GM23338 (cell line): ENCODE measurements around the gene TNS1. TPM values are rescaled to one million over a fixed set of nuclear protein-coding genes. Genes with fewer than 3 reads are reported as not detected.
A peak's percentile ranks its signal among the peaks of the same experiment; 100 is the strongest.

Experiments used
- ATAC-seq: fragments of 200-7000 bp; cut with Tn5 transposase; 3 replicates; pipeline ENCODE4 v1.9.1; 2020
- DNase-seq: peaks from one replicate; pipeline ENCODE4 v3.0.0-alpha.2; 2015; ENCODE audit warnings: low spot score
- H2AFZ ChIP-seq: fragments of 200-600 bp; sonication (generic); 2 replicates; pipeline ENCODE4 v1.8.0; 2016; ENCODE audit warnings: antibody characterized with exemption, mild to moderate bottlenecking, moderate library complexity
- H3F3A ChIP-seq: fragments of 200-600 bp; sonication (generic); replicated peaks from 2 replicates; pipeline ENCODE4 v1.8.0; 2017; ENCODE audit warnings: antibody characterized with exemption, mixed run types, low read depth
- H3K27ac ChIP-seq: fragments of 200-600 bp; sonication (generic); 2 replicates; pipeline ENCODE4 v1.6.1; 2016; ENCODE audit warnings: low read depth
- H3K27me3 ChIP-seq: fragments of 200-600 bp; sonication (generic); 2 replicates; pipeline ENCODE4 v1.8.0; 2016; ENCODE audit warnings: mild to moderate bottlenecking, mixed run types, moderate library complexity; ENCODE audit not compliant: insufficient read depth
- H3K36me3 ChIP-seq: fragments of 200-600 bp; sonication (generic); 2 replicates; pipeline ENCODE4 v1.8.0; 2016; ENCODE audit warnings: mild to moderate bottlenecking; ENCODE audit not compliant: insufficient read depth
- H3K4me1 ChIP-seq: fragments of 200-600 bp; sonication (generic); 2 replicates; pipeline ENCODE4 v1.8.0; 2016; ENCODE audit warnings: mild to moderate bottlenecking, moderate library complexity; ENCODE audit not compliant: insufficient read depth
- H3K4me2 ChIP-seq: fragments of 200-600 bp; sonication (generic); 2 replicates; pipeline ENCODE4 v1.7.1; 2017; ENCODE audit warnings: mixed run types
- H3K4me3 ChIP-seq: fragments of 200-600 bp; sonication (generic); 2 replicates; pipeline ENCODE4 v1.6.1; 2016; ENCODE audit warnings: mixed run types
- H3K79me2 ChIP-seq: fragments of 200-600 bp; sonication (generic); replicated peaks from 2 replicates; pipeline ENCODE4 v1.8.0; 2017; ENCODE audit warnings: mild to moderate bottlenecking; ENCODE audit not compliant: insufficient read depth
- H3K9me2 ChIP-seq: fragments of 200-600 bp; sonication (generic); 2 replicates; pipeline ENCODE4 v1.8.0; 2017; ENCODE audit not compliant: insufficient read depth
- H4K20me1 ChIP-seq: fragments of 200-600 bp; sonication (generic); replicated peaks from 2 replicates; pipeline ENCODE4 v1.8.0; 2017; ENCODE audit warnings: mild to moderate bottlenecking; ENCODE audit not compliant: insufficient read depth
- H3K27ac Mint-ChIP-seq: 2 replicates; pipeline ENCODE4 v1.8.0; 2020; ENCODE audit warnings: inconsistent platforms, mild to moderate bottlenecking, moderate library complexity, mixed read lengths
- H3K27me3 Mint-ChIP-seq: 3 replicates; pipeline ENCODE4 v1.8.0; 2022; ENCODE audit warnings: low read depth, mild to moderate bottlenecking, moderate library complexity, mixed read lengths, inconsistent platforms; ENCODE audit not compliant: insufficient read depth, poor library complexity
- H3K36me3 Mint-ChIP-seq: 3 replicates; pipeline ENCODE4 v1.8.0; 2021; ENCODE audit warnings: low read depth, mild to moderate bottlenecking, inconsistent platforms, moderate library complexity, mixed read lengths
- H3K4me1 Mint-ChIP-seq: 3 replicates; pipeline ENCODE4 v1.8.0; 2020; ENCODE audit warnings: mild to moderate bottlenecking, inconsistent platforms, mixed read lengths
- H3K4me3 Mint-ChIP-seq: 3 replicates; pipeline ENCODE4 v1.8.0; 2021; ENCODE audit warnings: moderate library complexity, mild to moderate bottlenecking, inconsistent platforms, mixed read lengths
- H3K9me3 Mint-ChIP-seq: 3 replicates; pipeline ENCODE4 v1.8.0; 2020; ENCODE audit warnings: moderate library complexity, mild to moderate bottlenecking, inconsistent platforms, mixed read lengths
- CREB1 ChIP-seq: fragments of 250-450 bp; sonication (Bioruptor Pico); IDR thresholded peaks from 2 replicates; pipeline ENCODE4 v1.5.0; 2020; ENCODE audit warnings: low read depth, mild to moderate bottlenecking, moderate library complexity
- EZH2 ChIP-seq: fragments of 200-600 bp; sonication (generic); IDR thresholded peaks from one replicate; pipeline ENCODE4 v1.8.0; 2017; ENCODE audit warnings: antibody characterized with exemption, mild to moderate bottlenecking, low read depth; ENCODE audit not compliant: unreplicated experiment
- JUNB ChIP-seq: IDR thresholded peaks from one replicate; pipeline ENCODE4 v1.6.1; 2016; ENCODE audit warnings: antibody characterized with exemption; ENCODE audit not compliant: unreplicated experiment
- NANOG ChIP-seq: IDR thresholded peaks from 2 replicates; pipeline ENCODE4 v1.6.1; 2016; ENCODE audit warnings: antibody characterized with exemption, borderline replicate concordance
- POLR2AphosphoS5 ChIP-seq: IDR thresholded peaks from 2 replicates; pipeline ENCODE4 v1.6.1; 2016; ENCODE audit warnings: antibody characterized with exemption, low read depth
- REST ChIP-seq: IDR thresholded peaks from one replicate; pipeline ENCODE4 v1.6.1; 2018; ENCODE audit warnings: antibody characterized with exemption; ENCODE audit not compliant: unreplicated experiment
- STAT1 ChIP-seq: IDR thresholded peaks from one replicate; pipeline ENCODE4 v1.6.1; 2016; ENCODE audit warnings: antibody characterized with exemption; ENCODE audit not compliant: unreplicated experiment
- polyA plus RNA-seq: library from polyadenylated mRNA; unstranded; fragments of >200 nt; fragmentation: Nextera tagmentation; extraction: Ambion mirVana; gene quantifications from 2 replicates; pipeline ENCODE4 v1.2.1, GENCODE V29; 2016
- total RNA-seq: library from RNA; depleted of rRNA; stranded (reverse); fragments of >200 nt; shearing (Covaris generic); gene quantifications from 2 replicates; pipeline ENCODE4 v1.2.3, GENCODE V29; 2014
- TF ChIP-seq, protein P1 (sequence below): IDR thresholded peaks from 2 replicates; pipeline ENCODE4 v1.6.1; 2016; ENCODE audit warnings: antibody characterized with exemption
- TF ChIP-seq, protein P2 (sequence below), 2 experiments: fragments of 200-600 bp in 1 of 2; sonication (generic) in 1 of 2; conservative IDR thresholded peaks; 2 replicates each; pipeline versions ENCODE4 v1.5.1 to v1.6.1; 2016 to 2017; ENCODE audit warnings: antibody characterized with exemption in 2 of 2, low read depth in 2 of 2, mild to moderate bottlenecking in 2 of 2, moderate library complexity in 1 of 2

The TNS1 gene
- total and polyA plus RNA-seq, 2 experiments from 2014 or later: 2.0 to 7.4 TPM

DNA sequence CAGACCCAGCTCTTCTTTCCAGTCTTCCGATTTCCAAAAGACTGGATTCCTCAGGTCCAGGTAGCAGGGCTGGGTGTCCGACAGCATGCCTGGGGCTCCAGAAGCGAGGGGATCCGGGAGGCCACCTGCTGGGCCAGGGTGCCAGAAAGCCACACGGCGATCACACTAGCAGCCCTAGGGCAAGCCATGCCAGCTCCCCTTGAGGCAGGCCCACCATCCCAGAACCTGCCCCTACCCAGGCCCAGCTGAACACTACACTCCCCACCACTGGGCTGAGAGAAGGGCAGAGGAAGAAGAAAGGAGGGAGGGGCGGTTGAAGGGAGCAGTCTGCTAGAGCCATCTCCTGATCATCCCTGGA is 163.1 kb downstream of the TNS1 start (continued):
- TF ChIP-seq, protein P1, sequence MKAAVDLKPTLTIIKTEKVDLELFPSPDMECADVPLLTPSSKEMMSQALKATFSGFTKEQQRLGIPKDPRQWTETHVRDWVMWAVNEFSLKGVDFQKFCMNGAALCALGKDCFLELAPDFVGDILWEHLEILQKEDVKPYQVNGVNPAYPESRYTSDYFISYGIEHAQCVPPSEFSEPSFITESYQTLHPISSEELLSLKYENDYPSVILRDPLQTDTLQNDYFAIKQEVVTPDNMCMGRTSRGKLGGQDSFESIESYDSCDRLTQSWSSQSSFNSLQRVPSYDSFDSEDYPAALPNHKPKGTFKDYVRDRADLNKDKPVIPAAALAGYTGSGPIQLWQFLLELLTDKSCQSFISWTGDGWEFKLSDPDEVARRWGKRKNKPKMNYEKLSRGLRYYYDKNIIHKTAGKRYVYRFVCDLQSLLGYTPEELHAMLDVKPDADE: no peak
- no peak for TF ChIP-seq EZH2

DNA sequence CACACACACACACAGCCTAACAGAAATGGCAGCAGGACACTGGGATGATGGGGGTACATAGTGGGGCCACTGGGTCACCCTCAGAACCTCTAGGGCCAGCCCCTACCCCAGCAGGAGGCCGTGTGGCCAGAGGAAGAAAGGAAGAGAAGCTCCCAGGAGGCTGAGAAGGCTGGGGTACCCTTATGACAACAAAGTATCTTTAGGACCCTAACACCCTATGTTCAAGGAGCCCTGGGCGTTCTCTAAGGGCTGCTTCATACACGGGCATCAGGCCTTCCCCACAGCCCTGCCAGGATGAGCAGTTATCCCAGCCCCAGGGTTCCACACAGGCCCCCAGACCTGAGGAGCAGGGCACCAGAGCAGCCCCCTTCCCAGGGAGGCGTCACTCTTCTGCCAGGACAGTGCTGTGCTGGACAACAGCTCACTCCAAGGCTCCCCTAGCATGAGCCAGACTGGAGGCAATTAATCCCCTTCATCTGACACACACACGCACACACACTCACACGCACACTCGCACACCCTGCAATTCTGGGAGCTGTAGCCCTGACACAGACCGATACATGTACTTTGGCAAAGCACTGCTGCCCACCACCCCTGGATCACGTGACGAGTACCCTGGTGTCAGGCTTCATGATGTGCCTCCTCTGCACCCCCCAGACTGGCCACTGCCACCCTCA is 163.6 kb downstream of the TNS1 start:
- H4K20me1 ChIP-seq: no peaks in the 10 kb centered on the region
- H3K27ac ChIP-seq: no peak overlapping the region
- ATAC-seq (no peak), DNase-seq (no peak)
- Mint-ChIP-seq H3K36me3 (peaks cover 3% of the 10 kb centered on the region; the same call in 1 of the 3 replicates), H3K4me3 (no peak overlapping the region), H3K9me3 (no peaks in the 10 kb centered on the region; the same call in 2 of the 3 replicates), H3K27me3 (peaks cover 9% of the 10 kb centered on the region), H3K4me1 (peaks cover 20% of the 10 kb centered on the region), H3K27ac (0 out of 2 replicates have a peak overlapping the region, but pooled peaks have one; percentile 29)
- H3K27me3 ChIP-seq: no peaks in the 10 kb centered on the region
- H3F3A ChIP-seq: no peaks in the 10 kb centered on the region
- H3K9me2 ChIP-seq: 0 out of 2 replicates have a peak, but pooled peaks cover 6% of the 10 kb centered on the region
- no peak for TF ChIP-seq EZH2
- no peak for TF ChIP-seq CREB1 (CRISPR knock-in tag)
- no peak overlapping the region for H3K4me2 ChIP-seq
- H3K79me2 ChIP-seq: no peaks in the 10 kb centered on the region
- no peaks in the 10 kb centered on the region for H3K4me1 ChIP-seq
- H3K36me3 ChIP-seq: no peaks in the 10 kb centered on the region
- no peak overlapping the region for H2AFZ ChIP-seq
- H3K4me3 ChIP-seq: no peak overlapping the region

DNA sequence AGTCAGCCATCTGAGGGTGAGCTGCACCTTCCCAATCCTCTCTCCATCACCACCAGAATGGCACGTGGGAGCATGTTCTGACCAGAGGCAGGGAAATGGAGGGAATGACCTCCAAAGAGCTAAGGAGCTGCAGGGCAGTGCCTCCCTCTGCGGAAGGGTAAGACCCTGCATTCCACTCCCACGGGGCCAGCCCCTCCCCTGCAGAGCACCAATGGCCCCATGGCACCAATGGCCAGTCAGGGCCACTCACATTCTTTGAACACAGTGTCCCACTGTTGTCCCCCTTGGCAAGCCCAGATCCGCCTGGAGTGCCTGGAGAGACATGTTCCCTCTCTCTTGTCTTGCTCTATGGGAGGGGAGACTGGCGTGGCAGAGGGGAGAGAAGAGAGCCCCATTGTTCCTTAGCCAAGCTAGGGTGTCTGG is 164.4 kb downstream of the TNS1 start:
- ATAC-seq (no peak), DNase-seq (no peak)
- H3F3A ChIP-seq: no peaks in the 10 kb centered on the region
- H3K4me1 ChIP-seq: no peaks in the 10 kb centered on the region
- no peak overlapping the region for H3K27ac ChIP-seq
- H3K27me3 Mint-ChIP-seq: peaks cover 9% of the 10 kb centered on the region
- H3K4me1 Mint-ChIP-seq: peaks cover 20% of the 10 kb centered on the region
- no peaks in the 10 kb centered on the region; the same call in 2 of the 3 replicates for H3K9me3 Mint-ChIP-seq
- H3K9me2 ChIP-seq: 0 out of 2 replicates have a peak, but pooled peaks cover 4% of the 10 kb centered on the region
- H3K27me3 ChIP-seq: no peaks in the 10 kb centered on the region
- H3K36me3 ChIP-seq: no peaks in the 10 kb centered on the region
- H2AFZ ChIP-seq: no peak overlapping the region
- H3K4me3 ChIP-seq: no peak overlapping the region
- H3K36me3 Mint-ChIP-seq: peaks cover 3% of the 10 kb centered on the region; the same call in 1 of the 3 replicates
- no peak overlapping the region for H3K4me2 ChIP-seq
- no peak overlapping the region for H3K27ac Mint-ChIP-seq
- no peaks in the 10 kb centered on the region for H4K20me1 ChIP-seq
- no peaks in the 10 kb centered on the region for H3K79me2 ChIP-seq
- H3K4me3 Mint-ChIP-seq: no peak overlapping the region
- TF ChIP-seq, protein P2, sequence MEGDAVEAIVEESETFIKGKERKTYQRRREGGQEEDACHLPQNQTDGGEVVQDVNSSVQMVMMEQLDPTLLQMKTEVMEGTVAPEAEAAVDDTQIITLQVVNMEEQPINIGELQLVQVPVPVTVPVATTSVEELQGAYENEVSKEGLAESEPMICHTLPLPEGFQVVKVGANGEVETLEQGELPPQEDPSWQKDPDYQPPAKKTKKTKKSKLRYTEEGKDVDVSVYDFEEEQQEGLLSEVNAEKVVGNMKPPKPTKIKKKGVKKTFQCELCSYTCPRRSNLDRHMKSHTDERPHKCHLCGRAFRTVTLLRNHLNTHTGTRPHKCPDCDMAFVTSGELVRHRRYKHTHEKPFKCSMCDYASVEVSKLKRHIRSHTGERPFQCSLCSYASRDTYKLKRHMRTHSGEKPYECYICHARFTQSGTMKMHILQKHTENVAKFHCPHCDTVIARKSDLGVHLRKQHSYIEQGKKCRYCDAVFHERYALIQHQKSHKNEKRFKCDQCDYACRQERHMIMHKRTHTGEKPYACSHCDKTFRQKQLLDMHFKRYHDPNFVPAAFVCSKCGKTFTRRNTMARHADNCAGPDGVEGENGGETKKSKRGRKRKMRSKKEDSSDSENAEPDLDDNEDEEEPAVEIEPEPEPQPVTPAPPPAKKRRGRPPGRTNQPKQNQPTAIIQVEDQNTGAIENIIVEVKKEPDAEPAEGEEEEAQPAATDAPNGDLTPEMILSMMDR (conservative IDR thresholded peaks at IDR 0.05; ENCODE audit: low read depth in 2 of 2): no peak
- TF ChIP-seq JUNB (no peak), POLR2AphosphoS5 (no peak), EZH2 (no peak), NANOG (no peak), STAT1 (no peak), CREB1 (CRISPR knock-in tag) (no peak), REST (no peak)
- TF ChIP-seq, protein P1: no peak
